Uterus (tissue), 2 donors: Measurements from ENCODE around the gene MT1B.

ENCODE experiments used
- POLR2A ChIP-seq, 2 donors: fragments of 450-650 bp; IDR thresholded peaks; one replicate each; pipeline ENCODE4 v1.6.1; 2016; ENCODE audit warnings: antibody characterized with exemption in 2 of 2, mild to moderate bottlenecking in 1 of 2, moderate library complexity in 1 of 2
- TF ChIP-seq, protein P1 (sequence below), 4 experiments: fragments of 200-600 bp in 2 of 4; fragments of 450-650 bp in 2 of 4; sonication (generic) in 2 of 4; IDR thresholded peaks; one replicate each; pipeline ENCODE4 v1.5.1; 2016 to 2019; ENCODE audit warnings: antibody characterized with exemption in 4 of 4, mild to moderate bottlenecking in 2 of 4, moderate library complexity in 1 of 4

DNA sequence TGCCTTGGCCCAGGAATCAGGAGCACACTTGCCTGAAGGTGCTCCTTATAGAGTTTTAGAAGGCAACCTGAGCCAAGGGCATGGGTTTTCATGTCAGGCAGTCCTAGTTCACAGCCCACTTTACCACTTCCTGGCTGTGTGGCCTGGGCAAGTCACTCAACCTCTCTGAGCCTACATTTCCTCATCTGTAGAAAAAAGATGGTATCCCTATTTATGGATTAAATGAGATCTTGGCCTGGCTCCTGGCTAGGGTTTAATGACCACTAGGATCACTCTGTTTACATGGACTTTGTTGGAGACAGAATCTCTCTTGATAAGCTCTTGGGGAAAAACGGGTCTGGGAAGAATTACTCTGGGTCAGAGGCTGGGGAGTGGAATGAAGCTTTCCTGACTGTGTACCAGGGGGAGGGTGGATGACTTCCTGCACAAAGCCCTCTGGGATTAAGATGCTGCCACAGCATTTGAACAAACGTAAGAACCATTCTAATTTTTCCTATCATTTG lies 41.0 kb upstream of the MT1B start:
- no peak for TF ChIP-seq POLR2A (IDR thresholded peaks at IDR 0.05)
- TF ChIP-seq, protein P1, sequence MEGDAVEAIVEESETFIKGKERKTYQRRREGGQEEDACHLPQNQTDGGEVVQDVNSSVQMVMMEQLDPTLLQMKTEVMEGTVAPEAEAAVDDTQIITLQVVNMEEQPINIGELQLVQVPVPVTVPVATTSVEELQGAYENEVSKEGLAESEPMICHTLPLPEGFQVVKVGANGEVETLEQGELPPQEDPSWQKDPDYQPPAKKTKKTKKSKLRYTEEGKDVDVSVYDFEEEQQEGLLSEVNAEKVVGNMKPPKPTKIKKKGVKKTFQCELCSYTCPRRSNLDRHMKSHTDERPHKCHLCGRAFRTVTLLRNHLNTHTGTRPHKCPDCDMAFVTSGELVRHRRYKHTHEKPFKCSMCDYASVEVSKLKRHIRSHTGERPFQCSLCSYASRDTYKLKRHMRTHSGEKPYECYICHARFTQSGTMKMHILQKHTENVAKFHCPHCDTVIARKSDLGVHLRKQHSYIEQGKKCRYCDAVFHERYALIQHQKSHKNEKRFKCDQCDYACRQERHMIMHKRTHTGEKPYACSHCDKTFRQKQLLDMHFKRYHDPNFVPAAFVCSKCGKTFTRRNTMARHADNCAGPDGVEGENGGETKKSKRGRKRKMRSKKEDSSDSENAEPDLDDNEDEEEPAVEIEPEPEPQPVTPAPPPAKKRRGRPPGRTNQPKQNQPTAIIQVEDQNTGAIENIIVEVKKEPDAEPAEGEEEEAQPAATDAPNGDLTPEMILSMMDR (IDR thresholded peaks at IDR 0.05): no peak
